SK-N-MC (cell line): ENCODE results near the gene TMPRSS6.

Source experiments
- DNase-seq: peaks from one replicate; pipeline ENCODE4 v3.0.0-alpha.2; 2011; ENCODE audit warnings: low read depth, low spot score
- H3K27ac ChIP-seq: fragments of 200-600 bp; sonication (generic); 2 replicates; pipeline ENCODE4 v1.5.1; 2016; ENCODE audit warnings: mixed run types
- H3K36me3 ChIP-seq: fragments of 200-600 bp; sonication (generic); 2 replicates; pipeline ENCODE4 v1.6.1; 2017; ENCODE audit warnings: antibody characterized with exemption, low read length, mixed read lengths; ENCODE audit not compliant: insufficient read depth
- H3K4me3 ChIP-seq: fragments of 200-600 bp; sonication (generic); 2 replicates; pipeline ENCODE4 v1.5.1; 2016
- H3K9ac ChIP-seq: fragments of 200-600 bp; sonication (generic); 2 replicates; pipeline ENCODE4 v1.8.0; 2017; ENCODE audit warnings: mixed run types, mixed read lengths; ENCODE audit not compliant: insufficient read length
- H3K9me3 ChIP-seq: fragments of 200-600 bp; sonication (generic); 2 replicates; pipeline ENCODE4 v1.6.1; 2017; ENCODE audit warnings: low read depth, mild to moderate bottlenecking, antibody characterized with exemption, low read length, moderate library complexity, mixed read lengths
- EZH2 ChIP-seq: fragments of 200-600 bp; sonication (generic); IDR thresholded peaks from one replicate; pipeline ENCODE4 v1.6.1; 2017; ENCODE audit warnings: antibody characterized with exemption
- FOXP2 ChIP-seq: optimal IDR thresholded peaks from 2 replicates; pipeline ENCODE3; 2011; ENCODE audit warnings: mild to moderate bottlenecking, moderate library complexity; ENCODE audit not compliant: insufficient read depth; ENCODE audit errors: extremely low read length, control extremely low read depth
- POLR2AphosphoS5 ChIP-seq: IDR thresholded peaks from 2 replicates; pipeline ENCODE4 v1.6.1; 2012; ENCODE audit warnings: mild to moderate bottlenecking, low read depth, low read length, borderline replicate concordance

TMPRSS6 gene

DNA sequence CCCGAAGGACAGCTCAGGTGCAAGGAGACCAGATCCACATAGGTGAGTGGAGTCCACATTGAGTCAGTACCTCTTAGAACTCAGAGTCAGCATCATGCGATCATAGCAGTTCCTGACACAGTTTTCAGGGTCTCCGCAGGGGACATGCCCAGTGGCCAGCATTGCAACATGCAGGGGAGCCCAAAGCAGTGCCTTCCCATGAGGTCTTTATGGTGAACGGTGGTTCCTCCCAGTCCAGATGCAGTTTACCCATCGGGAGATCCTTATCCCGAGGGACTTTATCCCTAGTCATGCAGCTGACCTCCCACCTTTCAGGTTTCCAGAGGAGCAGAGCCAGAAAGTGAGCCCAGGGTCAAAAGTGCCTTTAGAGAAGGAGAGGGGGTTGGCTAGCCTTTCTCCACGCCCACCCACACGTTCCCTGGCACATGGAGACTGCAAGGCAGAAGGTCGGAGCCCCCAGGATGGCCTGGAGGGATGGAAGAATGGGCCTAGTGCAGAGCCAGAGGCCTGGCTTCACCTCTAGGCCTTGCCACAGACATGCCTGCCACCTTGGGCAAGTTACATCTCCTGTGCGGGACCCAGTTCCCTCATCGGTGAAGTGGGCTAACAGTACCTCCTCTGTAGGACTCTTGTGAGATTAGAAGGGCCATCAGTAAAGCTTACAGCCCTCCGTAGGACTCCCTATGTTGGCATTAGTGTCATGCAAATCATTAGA lies 51.6 kb downstream of the TMPRSS6 start:
- no peak for DNase-seq
- Histone ChIP-seq H3K4me3 (no peak overlapping the region), H3K9me3 (no peaks in the 10 kb centered on the region), H3K27ac (no peak overlapping the region), H3K36me3 (no peaks in the 10 kb centered on the region), H3K9ac (no peak overlapping the region)
- TF ChIP-seq POLR2AphosphoS5: no peak
- no peak for TF ChIP-seq EZH2
- TF ChIP-seq FOXP2: no peak

DNA sequence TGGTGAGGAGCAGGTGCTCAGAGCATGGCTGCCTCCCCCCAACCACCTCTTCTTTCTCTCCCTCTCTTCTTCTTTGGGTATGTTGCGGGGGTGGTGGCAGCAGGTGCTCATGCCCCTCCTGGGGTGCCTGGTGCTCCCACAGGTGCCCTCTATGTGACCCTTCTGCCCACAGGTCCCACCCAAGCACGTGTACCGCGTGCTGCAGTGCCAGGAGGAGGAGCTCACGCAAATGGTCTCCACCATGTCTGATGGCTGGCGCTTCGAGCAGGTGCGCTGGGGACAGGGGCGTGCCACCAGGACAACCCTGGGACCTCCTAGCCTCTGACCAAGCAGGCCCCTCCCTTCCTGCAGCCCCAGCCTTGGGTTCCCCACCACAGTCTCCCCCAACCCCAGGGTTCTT lies 52.3 kb downstream of the TMPRSS6 start:
- no peak for TF ChIP-seq EZH2
- TF ChIP-seq FOXP2: no peak

DNA sequence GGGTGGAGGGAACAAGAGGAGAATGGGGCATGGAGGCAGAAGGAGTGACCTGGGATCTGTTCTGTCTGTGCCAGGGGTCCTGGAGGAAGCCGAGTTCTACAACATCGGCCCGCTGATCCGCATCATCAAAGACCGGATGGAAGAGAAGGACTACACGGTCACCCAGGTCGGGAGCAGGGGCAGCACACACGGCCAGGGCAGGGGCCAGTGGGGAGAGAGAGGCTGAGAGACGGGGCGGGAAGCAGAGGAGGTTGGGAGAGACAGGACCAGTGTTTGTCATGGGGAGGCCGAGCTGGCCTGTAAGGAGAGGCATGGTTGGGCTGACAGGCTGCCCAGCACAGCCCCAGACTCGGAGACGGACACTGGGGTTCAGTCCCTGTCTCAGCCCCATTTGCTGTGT lies 53.3 kb downstream of the TMPRSS6 start:
- Histone ChIP-seq H3K27ac (no peak overlapping the region), H3K4me3 (no peak overlapping the region), H3K9me3 (no peaks in the 10 kb centered on the region), H3K9ac (no peak overlapping the region), H3K36me3 (no peaks in the 10 kb centered on the region)
- TF ChIP-seq FOXP2 (no peak), EZH2 (no peak), POLR2AphosphoS5 (no peak)
- DNase-seq: no peak

More for the DNA sequence above, 52.3 kb downstream of the TMPRSS6 start:
- no peak overlapping the region for H3K9ac ChIP-seq
- H3K9me3 ChIP-seq: no peaks in the 10 kb centered on the region
- no peak overlapping the region for H3K4me3 ChIP-seq
- no peak for DNase-seq
- no peaks in the 10 kb centered on the region for H3K36me3 ChIP-seq
- H3K27ac ChIP-seq: no peak overlapping the region

DNA sequence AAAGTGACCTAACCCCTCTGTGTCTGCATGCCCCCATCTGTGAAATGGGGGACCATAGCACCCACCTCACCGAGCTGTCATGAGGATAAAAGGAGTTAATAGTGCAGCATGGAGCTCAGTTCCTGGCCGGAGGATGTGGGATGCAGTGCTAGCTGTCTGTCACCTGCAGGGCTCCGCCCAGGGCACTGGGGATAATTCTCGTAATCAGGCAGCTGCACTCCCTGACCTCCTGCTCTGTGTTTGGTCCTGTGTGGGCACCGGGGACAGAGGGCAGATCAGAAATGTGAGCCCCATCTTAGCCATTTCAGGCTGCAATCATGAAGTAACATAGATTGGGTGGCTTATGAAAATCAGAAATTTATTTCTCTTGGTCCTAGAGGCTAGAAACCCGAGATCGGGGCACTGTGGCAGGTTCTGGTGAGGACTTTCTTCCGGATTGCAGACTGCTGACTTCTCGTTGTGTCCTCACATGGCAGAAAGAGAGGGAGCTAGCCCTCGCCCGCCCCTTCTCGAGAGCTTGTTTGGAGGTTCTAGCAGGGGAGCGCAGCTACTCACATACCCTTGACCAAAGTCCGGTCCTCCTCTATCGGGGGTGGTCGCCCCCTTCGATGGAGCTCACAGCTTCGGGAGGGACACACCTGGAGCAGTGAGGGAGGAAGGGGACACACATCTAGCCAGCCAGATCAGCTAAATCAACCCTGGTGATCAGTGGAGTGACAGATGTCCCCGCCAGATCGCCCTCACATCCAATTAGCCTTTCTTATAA lies 54.7 kb downstream of the TMPRSS6 start:
- H3K27ac ChIP-seq: no peak overlapping the region
- no peak for DNase-seq
- H3K4me3 ChIP-seq: no peak overlapping the region
- H3K36me3 ChIP-seq: no peaks in the 10 kb centered on the region
- no peaks in the 10 kb centered on the region for H3K9me3 ChIP-seq
- TF ChIP-seq POLR2AphosphoS5 (no peak), FOXP2 (no peak), EZH2 (no peak)
- H3K9ac ChIP-seq: no peak overlapping the region

DNA sequence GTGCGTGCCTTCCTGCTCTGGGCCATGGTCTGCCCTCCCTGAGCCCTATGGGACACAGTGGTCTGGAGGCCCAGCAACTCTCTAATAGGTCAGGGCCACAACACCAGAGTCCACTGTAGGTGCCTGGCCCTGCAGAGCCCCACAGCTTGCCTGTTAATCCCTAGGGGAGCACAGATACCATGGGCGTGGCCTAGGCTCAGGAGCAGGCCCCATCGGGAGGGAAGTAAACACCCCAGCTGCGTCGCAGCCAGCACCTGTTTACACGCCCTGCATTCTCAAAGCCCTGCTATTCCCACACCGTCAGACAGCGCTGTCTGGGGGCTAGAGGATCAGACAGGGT lies 55.5 kb downstream of the TMPRSS6 start:
- no peak for TF ChIP-seq FOXP2
- no peak for TF ChIP-seq EZH2
- TF ChIP-seq POLR2AphosphoS5: no peak
- Histone ChIP-seq H3K4me3 (no peak overlapping the region), H3K9ac (no peak overlapping the region), H3K9me3 (no peaks in the 10 kb centered on the region), H3K36me3 (no peaks in the 10 kb centered on the region), H3K27ac (no peak overlapping the region)
- no peak for DNase-seq

DNA sequence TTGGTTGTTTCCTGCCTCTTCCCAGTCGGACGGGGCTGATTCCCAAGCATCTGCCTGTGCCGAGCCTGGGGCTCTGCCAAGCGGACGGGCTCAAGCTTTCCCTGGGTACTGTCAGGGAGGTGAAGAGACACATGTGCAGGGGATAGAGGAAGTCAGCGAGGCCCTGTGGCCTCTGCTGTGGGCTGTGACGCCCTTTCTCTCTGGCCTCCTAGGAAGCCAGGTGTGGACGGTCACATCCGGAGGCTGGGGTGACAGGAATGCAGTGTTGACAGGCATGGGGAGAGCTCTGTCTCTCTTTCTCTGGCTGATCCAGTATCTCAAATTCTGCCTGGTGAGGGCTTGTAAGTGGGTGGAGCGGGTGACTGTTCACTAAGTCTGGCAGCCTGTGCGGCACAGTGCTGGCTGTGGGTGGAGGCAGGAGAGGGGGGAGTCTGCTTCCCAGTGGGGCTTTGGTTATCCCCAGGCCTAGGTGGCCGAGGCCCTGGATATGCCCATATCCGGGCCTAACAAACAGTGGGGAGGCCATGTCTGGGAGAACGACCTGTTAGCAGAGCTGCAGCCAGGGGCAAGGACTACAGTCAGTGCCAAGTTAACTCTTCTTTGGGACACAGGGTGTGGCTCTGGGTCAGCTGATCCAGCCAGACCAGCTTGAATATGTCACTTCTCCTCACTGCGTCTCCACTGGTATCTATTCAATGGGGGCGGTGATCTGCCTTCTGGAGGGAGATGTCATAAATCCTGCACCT lies 56.0 kb downstream of the TMPRSS6 start:
- TF ChIP-seq POLR2AphosphoS5 (no peak), EZH2 (no peak), FOXP2 (no peak)
- no peak for DNase-seq
- Histone ChIP-seq H3K9ac (no peak overlapping the region), H3K27ac (no peak overlapping the region), H3K4me3 (no peak overlapping the region), H3K36me3 (no peaks in the 10 kb centered on the region), H3K9me3 (no peaks in the 10 kb centered on the region)

DNA sequence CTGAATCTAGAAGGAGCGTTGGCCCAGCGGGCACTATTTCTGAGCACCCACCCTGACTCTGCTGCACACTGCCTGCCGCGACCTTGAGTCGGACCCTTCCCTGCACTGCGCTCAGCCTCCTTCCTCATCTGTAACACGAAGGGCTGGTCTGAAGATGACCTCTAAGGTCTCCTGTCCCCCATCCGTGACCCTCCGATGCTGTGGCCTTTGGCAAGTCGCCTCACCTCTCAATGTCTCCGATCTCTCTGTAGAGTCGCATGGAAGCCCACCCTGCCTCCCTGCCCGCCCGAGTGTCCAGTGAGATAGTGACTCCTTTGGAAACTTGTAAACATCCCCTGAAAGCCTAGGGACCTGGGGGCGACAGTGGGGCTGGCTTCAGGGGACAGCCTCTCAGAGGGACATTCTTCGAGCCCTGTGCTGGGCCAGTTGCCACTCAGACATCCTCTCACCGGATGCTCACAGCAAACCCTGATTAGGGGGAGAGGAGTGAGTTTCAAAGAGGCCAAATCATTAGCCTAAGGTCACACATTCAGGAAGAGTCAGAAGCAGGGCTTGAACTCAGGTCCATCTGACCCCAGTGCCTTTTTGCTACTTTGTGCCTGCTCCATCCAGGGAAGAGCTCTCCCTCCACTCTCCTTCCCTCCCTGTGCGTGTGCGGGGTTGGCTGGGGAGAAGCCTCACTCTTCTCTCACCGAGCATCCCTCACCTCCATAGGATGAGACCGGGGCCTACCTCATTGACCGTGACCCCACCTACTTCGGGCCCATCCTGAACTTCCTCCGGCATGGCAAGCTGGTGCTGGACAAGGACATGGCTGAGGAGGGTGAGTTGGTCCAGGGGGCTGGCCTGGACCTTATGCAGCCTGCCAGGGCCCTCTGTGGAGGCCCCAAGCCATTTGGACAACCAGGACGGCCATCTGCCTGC lies 56.9 kb downstream of the TMPRSS6 start:
- no peak overlapping the region for H3K9ac ChIP-seq
- H3K27ac ChIP-seq: no peak overlapping the region

More for the DNA sequence above, 56.9 kb downstream of the TMPRSS6 start:
- no peaks in the 10 kb centered on the region for H3K36me3 ChIP-seq
- DNase-seq: no peak
- TF ChIP-seq FOXP2: no peak
- TF ChIP-seq EZH2: no peak
- no peak for TF ChIP-seq POLR2AphosphoS5
- no peaks in the 10 kb centered on the region for H3K9me3 ChIP-seq
- no peak overlapping the region for H3K4me3 ChIP-seq
